WTC11 (cell line): ENCODE measurements around the gene HES1. TPM values are rescaled to one million over a fixed set of nuclear protein-coding genes. Genes with fewer than 3 reads are reported as not detected.

Experiments used
- ATAC-seq: fragments of 200-7000 bp; cut with Tn5 transposase; 2 replicates; pipeline ENCODE4 v1.10.0; 2021; ENCODE audit warnings: mild to moderate bottlenecking, moderate library complexity
- CTCF ChIA-PET: fragments of 300-600 bp; sonication (Branson Sonifier 250); formaldehyde crosslinking; loops from one replicate; lab custom pipeline; 2021; ENCODE audit warnings: antibody characterized with exemption; lab: Charles Lee
- POLR2A ChIA-PET: fragments of 350-600 bp; sonication (Branson Sonifier 250); formaldehyde crosslinking; loops from one replicate; lab custom pipeline; 2021; ENCODE audit warnings: antibody characterized with exemption; lab: Charles Lee
- DNase-seq: peaks from one replicate; pipeline ENCODE4 v3.0.0; 2021; ENCODE audit warnings: low spot score
- H3K27ac Mint-ChIP-seq: 2 replicates; pipeline ENCODE4 v1.8.0; 2021; ENCODE audit warnings: mixed read lengths
- H3K27me3 Mint-ChIP-seq: 2 replicates; pipeline ENCODE4 v1.8.0; 2021; ENCODE audit warnings: low read depth, mild to moderate bottlenecking, moderate library complexity, mixed read lengths
- H3K36me3 Mint-ChIP-seq: 2 replicates; pipeline ENCODE4 v1.8.0; 2021; ENCODE audit warnings: mixed read lengths
- H3K4me1 Mint-ChIP-seq: 2 replicates; pipeline ENCODE4 v1.8.0; 2022; ENCODE audit warnings: mixed read lengths
- H3K4me3 Mint-ChIP-seq: 2 replicates; pipeline ENCODE4 v1.8.0; 2021; ENCODE audit warnings: mild to moderate bottlenecking, moderate library complexity, mixed read lengths
- H3K9me3 Mint-ChIP-seq: 2 replicates; pipeline ENCODE4 v1.8.0; 2021; ENCODE audit warnings: mixed read lengths
- ARID4B ChIP-seq: sonication (generic); formaldehyde crosslinking; IDR thresholded peaks from 2 replicates; pipeline ENCODE4 v1.8.0; 2023; ENCODE audit warnings: missing genetic modification reagents, mild to moderate bottlenecking, borderline replicate concordance
- ATF6 ChIP-seq: sonication (generic); formaldehyde crosslinking; IDR thresholded peaks from 2 replicates; pipeline ENCODE4 v1.8.1; 2023; ENCODE audit warnings: mild to moderate bottlenecking, missing genetic modification reagents
- CREB1 ChIP-seq: sonication (generic); formaldehyde crosslinking; IDR thresholded peaks from 2 replicates; pipeline ENCODE4 v1.8.0; 2023; ENCODE audit warnings: mild to moderate bottlenecking, missing genetic modification reagents
- FOXK1 ChIP-seq: sonication (generic); formaldehyde crosslinking; IDR thresholded peaks from 2 replicates; pipeline ENCODE4 v1.8.0; 2022; ENCODE audit warnings: mild to moderate bottlenecking, moderate library complexity, missing genetic modification reagents
- IRF1 ChIP-seq: sonication (generic); formaldehyde crosslinking; IDR thresholded peaks from 2 replicates; pipeline ENCODE4 v1.8.0; 2023; ENCODE audit warnings: missing genetic modification reagents
- IRF2 ChIP-seq: sonication (generic); formaldehyde crosslinking; IDR thresholded peaks from 2 replicates; pipeline ENCODE4 v1.8.0; 2022; ENCODE audit warnings: low read depth, missing genetic modification reagents, borderline replicate concordance
- JUN ChIP-seq: sonication (generic); formaldehyde crosslinking; IDR thresholded peaks from 2 replicates; pipeline ENCODE4 v1.8.0; 2023; ENCODE audit warnings: mild to moderate bottlenecking, missing genetic modification reagents
- KAT7 ChIP-seq: sonication (generic); formaldehyde crosslinking; IDR thresholded peaks from 2 replicates; pipeline ENCODE4 v1.8.1; 2023; ENCODE audit warnings: missing genetic modification reagents, mild to moderate bottlenecking, borderline replicate concordance
- NR1H2 ChIP-seq: sonication (generic); formaldehyde crosslinking; IDR thresholded peaks from 2 replicates; pipeline ENCODE4 v1.9.0; 2021; ENCODE audit warnings: mild to moderate bottlenecking, moderate library complexity, missing genetic modification reagents
- PREB ChIP-seq: sonication (generic); formaldehyde crosslinking; IDR thresholded peaks from 2 replicates; pipeline ENCODE4 v1.8.1; 2022; ENCODE audit warnings: mild to moderate bottlenecking, missing genetic modification reagents, moderate library complexity, borderline replicate concordance
- RELA ChIP-seq: sonication (generic); formaldehyde crosslinking; IDR thresholded peaks from 2 replicates; pipeline ENCODE4 v1.8.1; 2022; ENCODE audit warnings: missing genetic modification reagents, mild to moderate bottlenecking, borderline replicate concordance
- TP53 ChIP-seq: sonication (generic); formaldehyde crosslinking; IDR thresholded peaks from 2 replicates; pipeline ENCODE4 v1.8.1; 2023; ENCODE audit warnings: mild to moderate bottlenecking, missing genetic modification reagents
- USF1 ChIP-seq: sonication (generic); formaldehyde crosslinking; IDR thresholded peaks from 2 replicates; pipeline ENCODE4 v1.8.0; 2022; ENCODE audit warnings: mild to moderate bottlenecking, missing genetic modification reagents
- USF2 ChIP-seq: sonication (generic); formaldehyde crosslinking; IDR thresholded peaks from 2 replicates; pipeline ENCODE4 v1.8.1; 2023; ENCODE audit warnings: mild to moderate bottlenecking, missing genetic modification reagents, moderate library complexity
- ZBTB43 ChIP-seq: sonication (generic); formaldehyde crosslinking; IDR thresholded peaks from 2 replicates; pipeline ENCODE4 v1.8.1; 2023; ENCODE audit warnings: mild to moderate bottlenecking, missing genetic modification reagents
- ZMAT4 ChIP-seq: fragments of 250-450 bp; sonication (Bioruptor Pico); IDR thresholded peaks from 2 replicates; pipeline ENCODE4 v1.9.0; 2021; ENCODE audit warnings: mild to moderate bottlenecking
- ZNF423 ChIP-seq: fragments of 250-450 bp; sonication (Bioruptor Pico); IDR thresholded peaks from 2 replicates; pipeline ENCODE4 v2.1.2; 2022; ENCODE audit warnings: mild to moderate bottlenecking, moderate library complexity
- ZNF671 ChIP-seq: fragments of 250-450 bp; sonication (Bioruptor Pico); IDR thresholded peaks from 2 replicates; pipeline ENCODE4 v1.8.0; 2021; ENCODE audit warnings: mild to moderate bottlenecking
- total RNA-seq: library from RNA; stranded (reverse); gene quantifications from 3 replicates; pipeline ENCODE4 v1.2.3, GENCODE V29; 2021

The HES1 gene
- total RNA-seq, 1 experiment from 2014 or later: 28.4 TPM

GRCh38 chr3:194160158-194160557 lies 24.2 kb downstream of the HES1 start:
- ChIA-PET CTCF (interaction anchor here (0.9 to 1.8 kb wide), 2 partner anchors 86 to 156 kb away, joined by 4 to 5 read pairs; no protein-coding TSS in a partner anchor), POLR2A (interaction anchor here (0.5 kb wide), 1 partner anchor 344 kb away, joined by 3 read pairs; no protein-coding TSS in a partner anchor)
- no peak for DNase-seq
- no peak for ATAC-seq
- H3K36me3 Mint-ChIP-seq: no peaks in the 10 kb centered on the region
- TF ChIP-seq IRF1 (CRISPR knock-in tag): no peak
- TF ChIP-seq USF2 (CRISPR knock-in tag): no peak
- TF ChIP-seq ZMAT4 (CRISPR knock-in tag): no peak
- no peak for TF ChIP-seq ARID4B
- no peak for TF ChIP-seq TP53
- TF ChIP-seq PREB (CRISPR knock-in tag): no peak
- TF ChIP-seq NR1H2 (CRISPR knock-in tag): no peak
- TF ChIP-seq FOXK1 (CRISPR knock-in tag): no peak
- TF ChIP-seq ZBTB43: no peak
- no peak for TF ChIP-seq IRF2 (CRISPR knock-in tag)
- no peak for TF ChIP-seq ZNF671 (CRISPR knock-in tag)
- no peak for TF ChIP-seq CREB1
- TF ChIP-seq, all 79 proteins: peak for 0
- Mint-ChIP-seq H3K27ac (no peak overlapping the region), H3K4me1 (peaks cover 34% of the 10 kb centered on the region), H3K27me3 (no peaks in the 10 kb centered on the region), H3K9me3 (peaks cover under 1% of the 10 kb centered on the region), H3K4me3 (no peak overlapping the region)

GRCh38 chr3:194161131-194162045 lies 25.4 kb downstream of the HES1 start:
- H3K9me3 Mint-ChIP-seq: no peaks in the 10 kb centered on the region
- H3K27ac Mint-ChIP-seq: peak overlapping the region; percentile 57; the same call in 1 of the 2 replicates
- ATAC-seq: peak; percentile 49
- H3K4me3 Mint-ChIP-seq: no peak overlapping the region
- CTCF ChIA-PET: interaction anchor here (0.7 to 1.8 kb wide), 5 partner anchors 20 to 154 kb away, joined by 3 to 7 read pairs (median 4); no protein-coding TSS in a partner anchor
- peaks cover 46% of the 10 kb centered on the region for H3K4me1 Mint-ChIP-seq
- DNase-seq: no peak
- no peaks in the 10 kb centered on the region for H3K36me3 Mint-ChIP-seq
- POLR2A ChIA-PET: interaction anchor here (1.8 kb wide), 1 partner anchor 20 kb away, joined by 3 read pairs; no protein-coding TSS in a partner anchor
- H3K27me3 Mint-ChIP-seq: no peaks in the 10 kb centered on the region
- TF ChIP-seq ZNF423 (CRISPR knock-in tag) (no peak), ATF6 (no peak), KAT7 (CRISPR knock-in tag) (no peak), IRF1 (CRISPR knock-in tag) (no peak), RELA (CRISPR knock-in tag) (no peak), USF1 (no peak), JUN (CRISPR knock-in tag) (no peak)
